Stimulated activated CD4-positive, alpha-beta T cell treated with anti-CD3 and anti-CD28 coated beads, Interleukin-4, amount 100 ng/mL, for 24 hours (primary cell): Measurements from ENCODE around the gene TMEM151B.

Source experiments
- DNase-seq: peaks from one replicate; pipeline ENCODE4 v3.0.0-alpha.2; 2020

TMEM151B gene

DNA sequence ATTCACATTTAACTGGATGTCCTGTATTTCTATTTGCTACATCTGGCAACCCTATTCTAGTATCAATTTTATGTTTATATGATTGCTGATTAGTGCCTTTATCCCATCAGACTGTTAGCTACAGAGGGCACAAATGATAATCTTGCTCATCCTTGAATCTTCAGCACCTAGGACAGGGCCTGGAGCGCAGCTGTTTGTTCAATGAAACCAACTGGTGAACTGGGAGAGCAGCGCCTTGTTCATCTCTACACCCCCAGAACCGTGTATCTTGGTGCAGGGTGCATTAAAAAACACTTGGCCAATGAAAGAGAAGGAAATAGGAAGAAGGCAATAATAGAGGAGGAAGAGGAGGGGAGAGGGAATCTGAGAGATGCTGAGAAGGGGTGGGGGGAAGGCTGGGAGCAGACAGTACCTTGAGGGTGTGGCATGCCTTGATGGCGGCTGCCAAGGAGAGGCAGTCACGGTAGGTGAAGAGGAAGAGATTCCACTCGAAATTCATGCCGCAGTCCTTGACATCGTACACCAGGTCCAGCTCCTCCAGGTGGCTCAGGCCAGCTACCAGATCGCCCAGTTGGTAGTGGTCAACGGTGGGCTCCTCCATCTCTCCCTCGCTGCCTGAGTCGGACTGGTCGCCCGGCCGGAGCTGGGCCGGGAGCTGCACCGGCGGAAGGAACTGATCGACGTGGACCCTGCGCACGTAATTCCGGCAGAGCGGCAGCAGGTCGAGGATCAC, 15.5 kb downstream of the TMEM151B start:
- DNase-seq, result no peak

DNA sequence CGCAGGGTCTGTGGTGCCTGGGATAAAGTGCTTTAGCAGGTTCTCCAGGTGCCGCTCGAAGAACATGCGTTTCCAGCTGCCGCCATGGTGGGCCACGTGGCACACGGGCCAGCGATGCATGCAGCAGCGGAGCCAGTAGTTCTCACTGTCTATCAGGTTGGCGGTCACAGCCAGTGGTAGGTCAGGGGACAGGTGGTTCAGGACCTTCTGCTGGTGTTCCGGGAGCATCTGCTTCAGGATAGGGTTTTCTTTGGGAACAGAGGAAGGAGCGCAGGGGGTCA, 16.0 kb downstream of the TMEM151B start:
- no peak for DNase-seq

DNA sequence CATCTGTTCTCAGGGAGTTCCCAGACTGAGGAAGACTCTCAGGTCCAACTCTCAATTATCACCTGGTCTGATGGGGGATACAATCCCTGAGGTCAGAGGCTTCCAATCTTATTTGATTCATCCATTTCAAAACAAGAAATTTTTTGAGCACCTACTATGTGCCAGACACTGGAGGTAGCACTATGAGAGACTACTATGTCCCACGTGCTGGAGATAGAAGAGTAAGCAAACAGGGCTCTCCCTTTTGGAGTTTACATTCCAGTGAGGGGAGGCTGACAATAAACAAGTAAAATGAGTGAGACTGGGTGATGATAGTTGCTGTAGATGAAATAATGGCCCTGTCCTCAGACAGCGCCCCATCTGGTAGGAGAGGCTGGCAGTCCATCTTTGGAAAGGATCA, 16.5 kb downstream of the TMEM151B start:
- DNase-seq, result no peak

GRCh38 chr6:44289726-44290260, 19.5 kb downstream of the TMEM151B start:
- DNase-seq, result no peak

- DNase-seq, result no peak
These were observed 21.6 kb downstream of the TMEM151B start for GRCh38 chr6:44291841-44292240.

GRCh38 chr6:44292661-44293365, 22.6 kb downstream of the TMEM151B start:
- DNase-seq, result no peak

- no peak for DNase-seq
These were observed 24.9 kb downstream of the TMEM151B start for GRCh38 chr6:44294832-44295791.

GRCh38 chr6:44297063-44298038, 27.1 kb downstream of the TMEM151B start:
- peak; percentile 52 for DNase-seq

DNA sequence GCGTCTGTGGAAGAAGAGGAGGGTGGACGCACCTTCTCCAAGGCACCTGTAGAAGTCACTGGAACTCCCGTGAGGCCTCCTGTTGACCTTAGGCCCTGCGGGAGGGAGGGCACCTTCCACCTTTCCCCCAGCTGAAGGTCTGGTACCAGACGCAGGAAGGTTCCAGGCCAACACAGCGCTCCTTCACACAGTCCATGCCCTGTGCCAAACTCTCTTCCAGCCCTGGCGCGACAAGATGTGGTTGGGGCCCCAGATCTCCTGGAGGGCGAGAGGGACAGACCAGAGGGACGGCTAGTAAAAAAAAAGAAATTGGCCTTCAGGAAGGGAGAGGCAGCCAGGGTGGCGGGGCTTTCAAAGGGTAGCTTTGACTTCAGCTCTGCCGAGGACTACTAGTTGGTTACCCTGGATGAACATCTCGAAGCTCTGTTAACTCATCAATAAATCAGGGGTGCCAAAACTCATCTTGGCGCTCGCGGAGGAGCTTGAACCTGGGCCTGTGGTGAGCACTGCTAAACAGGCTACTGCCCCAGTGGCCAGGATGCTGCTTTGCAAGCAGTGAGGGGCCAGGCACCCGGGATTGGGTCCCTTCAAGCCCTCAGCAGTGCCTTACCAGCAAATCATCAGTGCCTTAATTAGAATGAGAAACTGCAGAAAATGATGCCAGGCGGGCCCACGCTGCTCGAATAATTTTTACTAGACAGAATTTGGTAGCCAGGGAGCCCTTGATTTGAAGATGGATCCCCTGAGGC, 28.0 kb downstream of the TMEM151B start:
- no peak for DNase-seq

DNA sequence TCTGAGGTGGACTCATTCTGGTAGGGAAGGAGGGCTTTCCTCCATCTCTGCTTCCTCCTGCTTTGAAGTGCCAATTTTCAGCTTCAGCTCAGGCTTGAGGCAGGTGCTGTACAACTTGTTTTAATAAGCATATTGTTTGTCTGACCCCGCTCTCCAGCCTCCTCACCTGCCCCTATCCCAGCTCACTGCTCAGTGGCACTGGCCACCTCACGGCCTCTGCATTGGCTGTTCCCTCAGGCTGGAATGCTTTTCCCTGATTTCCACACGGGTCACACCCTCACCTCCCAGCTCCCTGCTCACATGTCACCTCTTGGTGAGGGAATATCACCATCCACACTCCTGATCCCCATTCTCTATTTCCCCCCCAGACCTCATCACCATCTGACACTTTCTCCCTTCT, 28.6 kb downstream of the TMEM151B start:
- DNase-seq, result no peak

DNA sequence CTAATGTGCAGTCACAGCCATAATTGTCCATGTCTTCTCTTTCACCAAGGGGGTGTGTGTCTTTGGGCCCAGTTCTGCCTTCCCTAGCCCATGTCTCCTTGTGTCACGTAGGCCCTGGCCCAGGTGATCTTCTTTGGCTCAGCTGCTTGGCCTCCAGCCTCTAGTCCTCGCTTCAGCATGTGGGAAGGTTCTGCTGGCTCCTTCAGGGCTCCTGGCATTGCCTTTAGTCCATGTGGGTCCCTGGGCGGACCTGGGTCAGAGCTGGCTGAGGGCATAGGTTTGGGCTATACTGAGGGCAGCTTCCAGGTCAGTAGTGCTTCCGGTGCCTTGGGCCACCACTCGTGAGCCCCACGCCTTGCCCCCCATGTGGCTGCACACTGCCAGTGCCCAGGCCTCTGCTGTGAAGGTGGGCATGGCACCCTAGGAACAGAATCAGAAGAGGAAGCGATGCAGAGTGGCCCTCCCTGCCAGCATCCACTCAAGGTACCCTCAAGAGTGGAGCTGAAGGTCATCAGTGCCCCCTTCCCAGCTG, 30.1 kb downstream of the TMEM151B start:
- DNase-seq, result no peak

DNA sequence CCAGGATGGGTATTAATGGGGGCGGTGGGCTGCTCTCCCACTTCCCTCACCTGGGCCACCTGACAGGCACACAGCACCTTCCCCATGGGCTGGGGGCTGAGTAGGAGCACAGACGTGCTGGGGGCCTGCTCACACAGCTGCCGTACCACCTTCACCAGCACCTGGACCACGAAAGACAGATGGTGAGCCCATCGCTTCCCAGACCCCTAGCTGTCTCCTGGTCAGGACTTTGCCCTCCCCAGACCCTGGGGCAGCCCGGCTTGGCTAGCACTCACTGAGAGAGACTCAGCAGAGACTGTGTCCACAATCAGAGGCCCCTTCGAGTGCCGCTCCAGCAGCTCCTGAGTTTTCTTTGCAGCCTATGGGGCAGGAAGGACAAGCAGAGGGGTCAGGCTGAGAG, 30.9 kb downstream of the TMEM151B start:
- DNase-seq, result no peak

GRCh38 chr6:44301782-44302564, 31.7 kb downstream of the TMEM151B start:
- no peak for DNase-seq

DNA sequence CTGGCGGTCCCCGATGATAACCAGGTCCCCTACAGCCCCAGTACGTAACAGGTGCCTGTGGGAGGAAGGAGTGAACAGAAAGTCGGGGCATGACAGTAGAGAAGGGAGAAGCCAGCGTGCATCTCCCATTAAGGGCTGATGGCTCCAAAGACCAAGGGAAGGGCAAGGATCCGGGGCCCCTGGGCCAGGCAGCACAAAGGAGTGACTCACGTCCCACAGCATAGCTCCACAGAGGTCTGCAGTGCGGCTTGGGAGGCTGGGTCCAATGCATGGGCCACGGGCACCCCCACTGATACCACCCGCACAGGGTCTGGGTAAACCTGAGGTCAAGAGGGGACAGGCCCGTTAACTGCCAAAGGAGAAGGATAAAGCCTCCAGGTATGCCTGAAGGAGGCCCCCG, 32.6 kb downstream of the TMEM151B start:
- DNase-seq, result no peak

DNA sequence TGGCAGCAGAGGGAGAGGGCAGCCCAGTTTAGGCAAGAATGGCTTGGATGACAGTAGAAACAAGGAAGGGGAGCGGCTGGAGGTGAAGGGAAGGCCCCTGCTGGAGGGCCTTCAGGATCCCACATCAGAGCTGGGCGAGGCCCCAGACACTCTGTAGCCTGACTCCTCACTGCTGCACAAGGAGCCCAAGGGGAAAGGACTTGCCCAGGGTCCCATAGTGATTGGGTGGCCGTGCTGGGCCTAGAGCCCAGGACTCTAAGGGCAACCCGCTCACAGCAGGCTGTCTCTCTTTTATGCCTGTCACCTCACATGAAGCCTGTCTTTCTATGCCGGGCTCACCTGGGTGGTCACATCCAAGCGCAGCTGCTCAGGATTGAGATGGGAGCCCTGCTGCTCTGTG, 33.6 kb downstream of the TMEM151B start:
- DNase-seq, result no peak

- DNase-seq, result peak; percentile 41
These were observed 34.3 kb downstream of the TMEM151B start for GRCh38 chr6:44304282-44305199.

GRCh38 chr6:44305200-44305725, 35.0 kb downstream of the TMEM151B start:
- no peak for DNase-seq

DNA sequence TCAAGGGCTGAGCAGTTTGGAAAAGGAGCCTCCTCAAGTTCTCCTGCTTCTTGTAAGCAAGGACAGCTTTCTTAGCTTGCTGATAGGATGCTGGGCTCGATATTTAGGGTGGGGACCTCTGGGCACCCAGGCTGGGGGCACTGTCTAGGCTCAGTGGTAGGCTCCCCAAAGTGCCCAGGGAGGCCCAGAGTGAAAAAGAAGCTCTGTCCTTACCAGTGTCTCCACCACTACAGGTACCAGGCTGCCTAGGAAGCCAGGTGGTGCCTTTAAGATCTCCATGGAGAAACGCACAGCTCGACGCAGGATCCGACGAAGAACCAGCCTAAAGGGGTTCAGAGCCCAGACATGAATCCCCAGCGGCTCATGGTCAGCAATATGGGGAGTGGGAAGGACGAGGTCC, 36.5 kb downstream of the TMEM151B start:
- no peak for DNase-seq

GRCh38 chr6:44307217-44307616, 37.0 kb downstream of the TMEM151B start:
- no peak for DNase-seq
